ENCODE measurements around the gene EXOC3L4.

The EXOC3L4 gene

GRCh38 chr14:103061482-103061976 is 33.0 kb upstream of the EXOC3L4 start:
- Histone ChIP-seq H3K36me3 (no peaks in the 10 kb centered on the region), H3K27ac (no peak overlapping the region), H3K4me3 (ENCODE audit: low read depth, low read length) (no peak overlapping the region), H3K27me3 (ENCODE audit: insufficient read depth, low read depth, severe bottlenecking) (no peaks in the 10 kb centered on the region), H3K9me3 (ENCODE audit: severe bottlenecking) (no peaks in the 10 kb centered on the region)
- no peak for TF ChIP-seq CTCF (IDR thresholded peaks at IDR 0.05; ENCODE audit: low read depth, low read length)
- no peak for DNase-seq

- DNase-seq, result no peak
- Histone ChIP-seq H3K27me3 (ENCODE audit: insufficient read depth, low read depth, severe bottlenecking) (no peaks in the 10 kb centered on the region), H3K9me3 (ENCODE audit: severe bottlenecking) (no peaks in the 10 kb centered on the region), H3K27ac (no peak overlapping the region), H3K4me3 (ENCODE audit: low read depth, low read length) (no peak overlapping the region), H3K36me3 (no peaks in the 10 kb centered on the region)
- no peak for TF ChIP-seq CTCF (IDR thresholded peaks at IDR 0.05; ENCODE audit: low read depth, low read length)
Measured at GRCh38 chr14:103064436-103064835, 30.1 kb upstream of the EXOC3L4 start.

GRCh38 chr14:103064978-103065377 is 29.5 kb upstream of the EXOC3L4 start:
- no peak for TF ChIP-seq CTCF (IDR thresholded peaks at IDR 0.05; ENCODE audit: low read depth, low read length)
- Histone ChIP-seq H3K27ac (no peak overlapping the region), H3K4me3 (ENCODE audit: low read depth, low read length) (no peak overlapping the region), H3K36me3 (no peaks in the 10 kb centered on the region), H3K9me3 (ENCODE audit: severe bottlenecking) (no peaks in the 10 kb centered on the region), H3K27me3 (ENCODE audit: insufficient read depth, low read depth, severe bottlenecking) (no peaks in the 10 kb centered on the region)
- no peak for DNase-seq

GRCh38 chr14:103065861-103066260 is 28.7 kb upstream of the EXOC3L4 start:
- Histone ChIP-seq H3K9me3 (ENCODE audit: severe bottlenecking) (no peaks in the 10 kb centered on the region), H3K4me3 (ENCODE audit: low read depth, low read length) (no peak overlapping the region), H3K27me3 (ENCODE audit: insufficient read depth, low read depth, severe bottlenecking) (no peaks in the 10 kb centered on the region), H3K36me3 (no peaks in the 10 kb centered on the region), H3K27ac (no peak overlapping the region)
- no peak for TF ChIP-seq CTCF (IDR thresholded peaks at IDR 0.05; ENCODE audit: low read depth, low read length)
- DNase-seq, result no peak

GRCh38 chr14:103066399-103066798 is 28.1 kb upstream of the EXOC3L4 start:
- H3K4me3 ChIP-seq (ENCODE audit: low read depth, low read length), result no peak overlapping the region
- no peaks in the 10 kb centered on the region for H3K27me3 ChIP-seq (ENCODE audit: insufficient read depth, low read depth, severe bottlenecking)
- no peak overlapping the region for H3K27ac ChIP-seq
- no peak for TF ChIP-seq CTCF (IDR thresholded peaks at IDR 0.05; ENCODE audit: low read depth, low read length)
- DNase-seq, result no peak
- no peaks in the 10 kb centered on the region for H3K9me3 ChIP-seq (ENCODE audit: severe bottlenecking)
- no peaks in the 10 kb centered on the region for H3K36me3 ChIP-seq

- TF ChIP-seq CTCF (IDR thresholded peaks at IDR 0.05; ENCODE audit: low read depth, low read length), result no peak
- Histone ChIP-seq H3K4me3 (ENCODE audit: low read depth, low read length) (no peak overlapping the region), H3K36me3 (no peaks in the 10 kb centered on the region), H3K27ac (no peak overlapping the region), H3K27me3 (ENCODE audit: insufficient read depth, low read depth, severe bottlenecking) (no peaks in the 10 kb centered on the region), H3K9me3 (ENCODE audit: severe bottlenecking) (no peaks in the 10 kb centered on the region)
- DNase-seq, result no peak
Measured at GRCh38 chr14:103067231-103067954, 27.1 kb upstream of the EXOC3L4 start.

Measured in WERI-Rb-1 (cell line).